ENCODE results near the gene SDHB. TPM values are rescaled to one million over a fixed set of nuclear protein-coding genes. Genes with fewer than 3 reads are reported as not detected.

SDHB gene
- total RNA-seq, 2 donors from 2014 or later = 82.9 to 137 TPM

DNA sequence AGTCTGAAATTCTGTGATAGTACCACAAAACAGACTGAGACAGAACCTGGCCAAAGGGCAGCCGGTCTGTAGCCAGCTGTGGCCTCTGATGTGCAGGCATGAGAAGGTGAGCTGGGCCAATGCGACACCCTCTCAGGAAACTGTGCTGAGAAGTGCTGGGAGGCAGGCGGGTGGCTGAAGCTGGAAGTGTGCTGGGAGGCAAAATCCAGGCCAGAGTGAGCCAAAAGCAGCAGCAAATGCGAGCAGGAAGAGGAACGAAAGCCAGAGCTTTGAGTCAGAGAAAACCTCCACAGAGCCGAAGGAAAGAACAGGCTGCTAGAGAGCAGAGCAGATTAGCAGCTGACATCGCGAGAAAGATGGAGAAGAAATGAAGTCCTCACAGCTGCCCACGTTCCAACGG, 31.9 kb downstream of the SDHB start:
- Mint-ChIP-seq H3K36me3 (ENCODE audit: low read depth) (peaks cover 91% of the 10 kb centered on the region), H3K4me3 (no peak overlapping the region), H3K9me3 (no peaks in the 10 kb centered on the region), H3K4me1 (peaks cover 8% of the 10 kb centered on the region), H3K27ac (peak overlapping the region; percentile 55), H3K27me3 (no peaks in the 10 kb centered on the region)
- no peak for ATAC-seq (replicated peaks)

DNA sequence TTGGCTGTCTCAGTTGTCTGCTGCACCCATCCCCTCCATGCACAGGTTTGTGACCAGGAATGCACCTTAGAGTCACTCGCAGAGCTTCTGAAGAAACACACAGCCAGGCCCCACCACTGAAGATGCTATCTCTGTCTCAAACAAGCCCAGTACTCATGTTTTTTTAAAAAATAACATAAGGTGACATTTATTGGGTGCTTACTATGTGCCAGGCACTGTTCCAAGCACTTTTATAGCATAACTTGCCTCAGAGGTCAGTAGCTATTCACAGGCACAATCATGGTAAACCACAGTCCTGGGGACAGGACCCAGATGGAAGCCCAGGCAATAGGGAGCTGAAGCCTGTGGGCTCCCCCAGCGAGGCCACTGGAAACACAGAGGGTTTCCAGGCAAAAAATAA, 33.3 kb downstream of the SDHB start:
- no peaks in the 10 kb centered on the region for H3K27me3 Mint-ChIP-seq
- no peak for ATAC-seq (replicated peaks)
- H3K4me3 Mint-ChIP-seq = no peak overlapping the region
- H3K27ac Mint-ChIP-seq = peak overlapping the region; percentile 34
- H3K4me1 Mint-ChIP-seq = peaks cover 8% of the 10 kb centered on the region
- peaks cover 86% of the 10 kb centered on the region for H3K36me3 Mint-ChIP-seq (ENCODE audit: low read depth)
- H3K9me3 Mint-ChIP-seq = no peaks in the 10 kb centered on the region

DNA sequence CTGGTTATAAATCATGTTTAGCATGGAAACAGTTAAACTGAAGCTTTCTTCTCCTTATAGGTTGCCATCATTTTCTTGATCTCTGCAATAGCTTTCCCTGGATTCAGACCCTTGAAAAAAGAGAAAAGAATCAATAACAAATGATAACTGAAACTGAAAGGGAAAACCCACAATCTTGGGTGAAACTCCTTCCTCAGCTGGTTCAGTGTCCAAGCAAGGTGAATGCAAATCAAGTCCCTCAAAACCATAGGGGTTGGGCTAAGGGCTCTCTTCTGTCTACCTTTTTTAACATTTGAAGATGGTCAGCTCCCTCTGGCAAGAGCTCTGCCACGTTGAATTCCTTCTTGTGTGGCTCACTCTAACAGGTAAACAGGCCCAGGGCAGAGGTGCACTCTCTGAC, 35.0 kb downstream of the SDHB start:
- H3K36me3 Mint-ChIP-seq (ENCODE audit: low read depth) = peaks cover 72% of the 10 kb centered on the region
- H3K4me1 Mint-ChIP-seq = peaks cover 8% of the 10 kb centered on the region
- peak overlapping the region; percentile 86 for H3K27ac Mint-ChIP-seq
- H3K9me3 Mint-ChIP-seq = no peaks in the 10 kb centered on the region
- no peak overlapping the region for H3K4me3 Mint-ChIP-seq
- no peak for ATAC-seq (replicated peaks)
- H3K27me3 Mint-ChIP-seq = no peaks in the 10 kb centered on the region

DNA sequence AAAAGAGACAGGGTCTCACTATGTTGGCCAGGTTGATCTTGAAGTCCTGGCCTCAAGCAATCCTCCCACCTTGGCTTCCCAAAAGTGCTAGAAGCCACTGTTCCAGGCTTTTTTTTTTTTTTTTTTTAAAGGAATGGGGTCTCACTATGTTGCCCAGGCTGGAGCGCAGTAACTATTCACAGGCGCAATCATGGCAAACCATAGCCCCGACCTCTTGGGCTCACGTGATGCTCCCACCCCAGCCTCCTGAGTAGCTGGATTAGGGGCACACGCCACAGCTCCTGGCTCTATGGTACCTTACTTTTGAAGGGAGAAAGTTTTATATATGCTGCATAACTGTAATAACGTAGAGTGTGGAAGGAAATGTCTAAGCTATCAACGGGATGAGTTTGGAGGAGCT, 36.4 kb downstream of the SDHB start:
- Mint-ChIP-seq H3K36me3 (ENCODE audit: low read depth) (peaks cover 58% of the 10 kb centered on the region), H3K4me1 (peaks cover 8% of the 10 kb centered on the region), H3K27me3 (no peaks in the 10 kb centered on the region), H3K9me3 (no peaks in the 10 kb centered on the region), H3K27ac (no peak overlapping the region), H3K4me3 (no peak overlapping the region)
- no peak for ATAC-seq (replicated peaks)

DNA sequence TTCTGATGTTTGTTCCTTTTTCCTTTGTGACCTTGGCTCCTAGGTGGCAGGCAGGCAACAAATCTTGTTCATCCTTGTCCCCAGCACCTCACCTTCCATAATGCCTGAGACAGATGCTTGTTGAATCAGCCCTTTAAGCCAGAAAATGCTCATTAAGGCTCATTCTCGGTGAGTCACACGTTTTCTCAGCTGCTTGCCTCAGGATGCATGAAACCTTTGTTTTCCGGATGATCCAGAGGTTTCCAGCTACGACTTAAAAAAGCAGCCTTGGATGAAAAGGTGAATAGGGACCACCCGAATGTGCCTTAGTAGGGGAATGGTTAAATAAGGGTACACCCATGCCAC, 37.5 kb downstream of the SDHB start:
- Mint-ChIP-seq H3K4me1 (peaks cover 8% of the 10 kb centered on the region), H3K4me3 (no peak overlapping the region), H3K36me3 (ENCODE audit: low read depth) (peaks cover 46% of the 10 kb centered on the region), H3K27ac (no peak overlapping the region), H3K27me3 (no peaks in the 10 kb centered on the region), H3K9me3 (no peaks in the 10 kb centered on the region)
- ATAC-seq (replicated peaks) = no peak

DNA sequence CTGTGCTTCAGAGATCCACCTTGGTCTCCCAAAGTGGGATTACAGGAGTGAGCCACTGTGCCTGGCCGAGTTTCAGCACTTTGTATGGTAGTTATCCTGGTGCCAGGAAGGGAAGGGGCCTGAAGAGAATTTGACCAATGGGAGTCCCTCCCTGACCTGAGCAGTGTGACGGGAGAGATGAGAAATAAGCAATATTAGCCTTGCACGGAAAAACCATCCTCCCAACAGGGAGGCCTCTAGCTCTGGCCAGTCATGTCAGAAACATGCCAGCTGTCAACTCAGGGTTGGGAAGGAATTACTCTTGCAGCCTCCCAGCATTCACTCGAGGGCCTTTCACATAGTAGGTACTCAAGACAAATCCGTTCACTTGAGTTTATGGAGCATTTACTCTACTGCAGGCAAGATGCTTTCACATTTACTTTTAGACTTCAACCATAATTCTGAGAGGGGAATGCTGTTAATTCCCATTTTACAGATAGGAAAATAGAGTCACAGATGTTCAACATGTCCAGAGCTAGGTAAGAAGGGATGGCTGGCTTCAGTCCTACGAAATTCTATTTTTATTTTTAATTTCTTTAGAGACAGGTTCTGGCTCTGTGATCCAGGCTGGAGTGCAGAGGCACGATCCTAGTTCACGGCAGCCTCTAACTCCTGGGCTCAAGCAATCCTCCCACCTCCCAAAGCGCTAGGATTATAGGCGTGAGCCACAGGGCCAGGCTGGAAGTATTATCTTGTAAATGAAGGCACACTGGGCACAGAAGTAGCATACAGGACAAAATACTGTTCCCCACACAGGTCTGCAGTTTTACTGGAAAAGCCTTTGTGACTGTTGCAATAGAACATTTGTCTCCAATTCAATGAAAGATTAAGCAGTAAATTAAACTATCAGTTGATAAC, 38.9 kb downstream of the SDHB start:
- H3K36me3 Mint-ChIP-seq (ENCODE audit: low read depth) = peaks cover 32% of the 10 kb centered on the region
- no peak overlapping the region for H3K4me3 Mint-ChIP-seq
- H3K27ac Mint-ChIP-seq = no peak overlapping the region
- ATAC-seq (replicated peaks) = no peak
- no peaks in the 10 kb centered on the region for H3K27me3 Mint-ChIP-seq
- peaks cover 13% of the 10 kb centered on the region for H3K4me1 Mint-ChIP-seq
- no peaks in the 10 kb centered on the region for H3K9me3 Mint-ChIP-seq

DNA sequence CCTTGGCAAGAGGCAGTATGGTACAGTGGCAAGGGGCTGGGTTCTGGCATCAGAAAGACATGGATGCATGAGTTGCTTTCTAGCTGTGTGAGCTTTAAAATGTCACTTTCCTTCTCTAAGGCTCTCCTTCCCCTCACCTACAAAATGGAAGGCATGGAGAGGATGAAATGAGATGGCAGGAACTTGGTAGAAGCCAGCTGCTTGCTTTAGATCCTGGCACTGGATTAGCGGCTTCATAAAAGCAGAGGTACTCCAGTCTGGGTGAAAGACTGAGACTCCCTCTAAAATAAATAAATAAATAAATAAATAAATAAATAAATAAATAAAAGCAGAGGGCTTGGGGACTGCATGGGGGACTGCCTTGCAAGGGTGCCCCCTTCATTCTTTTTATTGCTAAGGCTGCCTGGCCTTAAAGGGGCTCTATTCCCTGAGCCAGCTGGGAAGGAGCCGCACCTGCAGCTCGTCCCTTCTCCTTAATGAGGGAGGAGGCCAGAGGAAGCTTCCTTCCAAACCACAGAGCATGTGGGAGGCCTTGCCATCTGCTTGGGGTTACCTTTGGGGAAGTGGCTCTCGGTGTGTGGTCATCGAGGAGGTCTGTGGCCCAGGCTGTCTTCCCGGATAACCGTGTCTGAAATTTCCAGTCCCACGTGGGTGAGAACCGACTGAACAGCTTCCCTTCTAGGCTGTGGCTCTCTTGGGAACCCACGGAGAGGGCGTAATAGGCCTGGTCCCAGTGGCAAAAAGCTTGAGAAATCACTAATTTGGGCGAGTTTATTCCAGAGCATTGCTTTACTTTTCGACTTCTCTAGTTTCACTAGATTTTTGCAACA, 40.1 kb downstream of the SDHB start:
- Mint-ChIP-seq H3K9me3 (no peaks in the 10 kb centered on the region), H3K4me3 (no peak overlapping the region), H3K27me3 (no peaks in the 10 kb centered on the region), H3K36me3 (ENCODE audit: low read depth) (peaks cover 20% of the 10 kb centered on the region), H3K4me1 (peaks cover 5% of the 10 kb centered on the region), H3K27ac (no peak overlapping the region)
- no peak for ATAC-seq (replicated peaks)

DNA sequence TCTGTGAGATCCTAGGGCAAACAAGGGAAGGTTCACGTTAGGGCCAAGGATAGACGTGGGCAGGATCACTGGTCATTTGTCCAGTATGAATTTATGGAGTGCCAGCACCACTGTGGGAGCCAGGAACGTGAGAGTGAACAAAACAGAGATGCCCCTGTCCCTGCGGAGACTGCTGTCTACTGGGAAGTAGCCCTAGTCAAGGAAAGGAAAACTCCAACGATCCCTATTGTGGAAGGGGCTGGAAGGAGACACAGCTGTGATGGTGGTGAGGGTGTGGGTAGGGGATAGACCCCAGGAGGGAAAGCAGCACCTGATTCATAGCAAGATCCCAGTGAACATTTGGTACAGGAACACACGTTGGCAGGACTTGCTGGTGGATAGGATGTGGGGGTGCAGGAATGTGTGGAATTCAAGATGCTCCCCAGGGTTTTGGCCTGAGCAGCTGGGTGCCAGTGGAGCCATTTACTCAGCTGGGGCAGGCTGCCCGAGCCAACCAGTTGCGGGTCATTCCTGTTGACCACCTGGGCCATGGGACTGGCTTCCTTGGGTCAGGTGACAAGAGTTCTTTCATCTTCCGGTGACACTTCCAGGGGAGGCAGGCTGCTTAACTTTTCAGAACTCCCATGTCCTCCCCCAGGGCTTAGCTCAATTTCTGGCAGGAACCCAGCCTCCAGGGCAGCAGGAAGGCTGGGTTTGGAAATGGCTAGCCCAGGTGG, 40.9 kb downstream of the SDHB start:
- peaks cover 5% of the 10 kb centered on the region for H3K4me1 Mint-ChIP-seq
- no peak for ATAC-seq (replicated peaks)
- H3K4me3 Mint-ChIP-seq = peak overlapping the region; percentile 79
- H3K27ac Mint-ChIP-seq = peak overlapping the region; percentile 34
- peaks cover 13% of the 10 kb centered on the region for H3K36me3 Mint-ChIP-seq (ENCODE audit: low read depth)
- no peaks in the 10 kb centered on the region for H3K27me3 Mint-ChIP-seq
- no peaks in the 10 kb centered on the region for H3K9me3 Mint-ChIP-seq

DNA sequence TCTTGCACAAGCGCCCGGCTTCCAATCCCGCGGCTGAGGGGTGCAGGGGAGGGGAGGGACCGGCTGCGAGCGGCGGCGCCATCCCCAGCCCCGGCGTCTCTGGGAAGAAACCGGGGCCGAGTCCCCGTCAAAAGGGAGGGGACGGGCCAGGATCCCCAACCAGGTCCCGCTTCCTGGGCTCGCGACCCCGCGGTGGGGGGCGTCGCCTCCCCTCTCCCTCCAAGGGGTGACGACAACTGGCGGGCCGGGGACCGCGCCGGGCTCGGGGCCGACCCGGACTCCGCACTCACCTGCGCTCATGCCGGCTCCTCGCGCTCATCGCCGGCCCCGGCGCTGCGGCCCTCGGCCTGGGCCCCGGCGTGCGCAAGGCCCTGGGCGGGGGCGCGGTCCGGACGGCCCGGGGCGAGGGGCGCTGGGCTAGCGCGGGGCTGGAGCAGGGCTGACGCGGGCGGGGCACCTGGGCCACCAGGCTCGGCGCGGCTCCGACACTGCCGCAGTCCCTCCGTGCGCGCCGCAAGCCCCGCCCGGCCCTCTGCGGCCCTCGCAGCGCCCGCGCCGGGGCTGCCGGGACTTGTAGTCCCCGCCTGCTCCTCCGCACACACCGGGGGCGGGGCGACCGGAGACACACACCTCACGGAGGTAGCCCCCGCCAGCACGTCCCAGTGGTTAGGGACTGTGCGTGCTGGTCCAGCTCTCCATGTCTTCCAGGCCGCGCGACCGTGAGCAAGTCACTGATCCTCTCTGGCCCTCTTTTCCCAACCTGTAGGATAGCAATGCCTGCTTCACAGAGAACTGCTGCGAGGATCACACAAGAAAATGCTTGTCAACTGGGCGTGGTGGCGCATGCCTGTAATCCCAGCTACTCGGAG, 42.2 kb downstream of the SDHB start, which contains the start of gene ATP13A2:
TSS of gene ATP13A2 (minus strand) at position 490 of the 869 bp plus-strand sequence. CDS start at position 300, 190 bp downstream.
- Mint-ChIP-seq H3K9me3 (no peaks in the 10 kb centered on the region), H3K36me3 (ENCODE audit: low read depth) (peaks cover 5% of the 10 kb centered on the region), H3K27ac (peak within 1 kb of the TSS; percentile 46), H3K27me3 (no peaks in the 10 kb centered on the region), H3K4me1 (peaks cover 5% of the 10 kb centered on the region), H3K4me3 (peak within 1 kb of the TSS; percentile 84)
- ATAC-seq (replicated peaks) = peak; percentile 99

DNA sequence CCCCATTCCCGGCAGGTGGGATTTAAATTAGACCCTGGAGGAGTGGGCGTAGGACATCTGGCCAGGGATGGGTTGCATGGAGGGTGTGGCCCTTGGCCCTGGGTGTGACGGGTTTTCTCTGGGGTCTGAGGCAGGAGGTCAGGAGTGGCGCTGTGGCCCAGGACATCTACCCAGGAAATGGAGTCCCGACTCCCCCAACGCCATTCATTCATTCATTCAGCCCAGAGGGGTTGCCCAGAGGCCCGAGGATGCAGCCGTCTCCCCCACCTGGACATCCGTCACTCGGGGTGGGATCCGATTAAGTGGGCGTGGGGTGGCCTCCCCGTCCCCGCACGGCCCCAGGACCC, 42.8 kb downstream of the SDHB start:
- H3K4me3 Mint-ChIP-seq = peak overlapping the region; percentile 84
- ATAC-seq (replicated peaks) = peak; percentile 1
- H3K27ac Mint-ChIP-seq = peak overlapping the region; percentile 46

DNA sequence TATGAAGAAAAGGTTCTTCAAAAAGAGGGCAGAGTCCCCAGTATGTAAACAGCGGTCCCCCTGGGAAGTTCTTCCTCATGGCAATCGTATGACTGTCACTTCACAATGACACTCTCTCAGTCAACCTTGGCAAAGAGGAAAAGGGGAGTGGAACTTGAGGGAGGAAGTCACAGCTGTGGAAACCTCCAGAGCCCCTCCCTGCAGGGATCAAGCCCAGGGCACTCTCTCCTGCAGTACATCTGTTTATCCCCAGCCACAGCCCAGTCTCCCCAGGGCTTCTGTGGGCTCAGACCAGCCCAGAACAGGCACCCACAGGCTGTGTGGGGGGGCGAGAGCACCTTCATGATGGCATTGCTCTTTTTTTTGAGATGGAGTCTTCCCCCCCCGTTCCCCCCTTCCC, 44.1 kb downstream of the SDHB start:
- H3K4me1 Mint-ChIP-seq = peaks cover 5% of the 10 kb centered on the region
- peak overlapping the region; percentile 84 for H3K4me3 Mint-ChIP-seq
- H3K36me3 Mint-ChIP-seq (ENCODE audit: low read depth) = no peaks in the 10 kb centered on the region
- no peak for ATAC-seq (replicated peaks)
- no peaks in the 10 kb centered on the region for H3K27me3 Mint-ChIP-seq
- H3K9me3 Mint-ChIP-seq = no peaks in the 10 kb centered on the region
- H3K27ac Mint-ChIP-seq = no peak overlapping the region

More for the DNA sequence above, 42.8 kb downstream of the SDHB start:
- Mint-ChIP-seq H3K4me1 (peaks cover 5% of the 10 kb centered on the region), H3K27me3 (no peaks in the 10 kb centered on the region), H3K36me3 (ENCODE audit: low read depth) (no peaks in the 10 kb centered on the region), H3K9me3 (no peaks in the 10 kb centered on the region)

DNA sequence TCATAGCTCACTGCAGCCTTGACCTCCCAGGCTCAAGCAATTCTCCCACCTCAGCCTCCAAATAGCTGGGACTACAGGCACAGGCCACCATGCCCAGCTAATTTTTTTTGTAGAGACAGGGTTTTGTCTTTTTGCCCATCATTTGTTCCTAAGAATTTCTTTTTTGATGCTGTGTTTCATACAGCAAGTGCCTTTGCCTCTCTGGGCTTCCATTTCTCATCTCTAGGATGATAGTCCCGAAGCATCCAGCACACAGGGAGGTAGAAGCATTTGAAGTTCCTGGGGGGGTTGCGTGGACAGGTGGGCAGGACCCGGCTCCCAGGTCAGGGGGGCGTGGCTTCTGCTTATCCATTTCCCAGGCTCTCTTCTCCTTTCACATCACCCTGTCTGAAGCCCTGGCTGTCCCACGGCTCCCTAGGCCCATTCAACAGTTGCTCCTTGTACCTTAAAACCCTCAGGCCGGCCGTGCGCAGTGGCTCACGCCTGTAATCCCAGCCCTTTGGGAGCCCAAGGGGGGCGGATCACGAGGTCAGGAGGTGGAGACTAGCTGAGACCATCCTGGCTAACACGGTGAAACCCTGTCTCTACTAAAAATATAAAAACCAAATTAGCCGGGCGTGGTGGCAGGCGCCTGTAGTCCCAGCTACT, 45.5 kb downstream of the SDHB start:
- Mint-ChIP-seq H3K4me3 (no peak overlapping the region), H3K27ac (no peak overlapping the region), H3K27me3 (no peaks in the 10 kb centered on the region), H3K36me3 (ENCODE audit: low read depth) (peaks cover 13% of the 10 kb centered on the region), H3K4me1 (peaks cover 5% of the 10 kb centered on the region), H3K9me3 (no peaks in the 10 kb centered on the region)
- ATAC-seq (replicated peaks) = no peak

DNA sequence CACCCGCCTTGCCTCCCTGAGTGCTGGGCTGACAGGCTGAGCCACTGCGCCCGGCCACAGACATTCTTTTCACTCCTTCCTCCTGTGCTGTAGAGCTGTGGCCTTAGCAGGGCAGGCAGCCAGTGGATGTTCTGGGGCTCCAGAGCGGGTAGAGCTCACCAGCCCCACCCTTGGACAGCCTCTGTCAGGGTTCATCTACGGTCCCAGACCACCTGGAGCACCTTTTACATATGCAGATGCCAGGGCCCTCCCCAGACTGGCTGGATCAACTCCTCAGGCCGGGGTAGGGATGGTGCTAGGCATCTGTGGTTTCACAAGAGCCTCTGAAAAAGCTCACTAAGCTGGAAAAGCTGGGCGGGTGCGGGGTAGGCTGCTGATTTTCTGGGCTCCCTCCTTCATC, 46.7 kb downstream of the SDHB start:
- H3K27me3 Mint-ChIP-seq = no peaks in the 10 kb centered on the region
- no peak overlapping the region for H3K4me3 Mint-ChIP-seq
- peaks cover 5% of the 10 kb centered on the region for H3K4me1 Mint-ChIP-seq
- H3K27ac Mint-ChIP-seq = no peak overlapping the region
- peaks cover 24% of the 10 kb centered on the region for H3K36me3 Mint-ChIP-seq (ENCODE audit: low read depth)
- no peak for ATAC-seq (replicated peaks)
- no peaks in the 10 kb centered on the region for H3K9me3 Mint-ChIP-seq
